Ecto neural progenitor cell (in vitro differentiated cells): ENCODE results near the gene DLG1.
A peak's percentile ranks its signal among the peaks of the same experiment; 100 is the strongest.

Experiments used
- DNase-seq: peaks from one replicate; pipeline ENCODE4 v3.0.0-alpha.2; 2018; ENCODE audit warnings: low spot score

The DLG1 gene

DNA sequence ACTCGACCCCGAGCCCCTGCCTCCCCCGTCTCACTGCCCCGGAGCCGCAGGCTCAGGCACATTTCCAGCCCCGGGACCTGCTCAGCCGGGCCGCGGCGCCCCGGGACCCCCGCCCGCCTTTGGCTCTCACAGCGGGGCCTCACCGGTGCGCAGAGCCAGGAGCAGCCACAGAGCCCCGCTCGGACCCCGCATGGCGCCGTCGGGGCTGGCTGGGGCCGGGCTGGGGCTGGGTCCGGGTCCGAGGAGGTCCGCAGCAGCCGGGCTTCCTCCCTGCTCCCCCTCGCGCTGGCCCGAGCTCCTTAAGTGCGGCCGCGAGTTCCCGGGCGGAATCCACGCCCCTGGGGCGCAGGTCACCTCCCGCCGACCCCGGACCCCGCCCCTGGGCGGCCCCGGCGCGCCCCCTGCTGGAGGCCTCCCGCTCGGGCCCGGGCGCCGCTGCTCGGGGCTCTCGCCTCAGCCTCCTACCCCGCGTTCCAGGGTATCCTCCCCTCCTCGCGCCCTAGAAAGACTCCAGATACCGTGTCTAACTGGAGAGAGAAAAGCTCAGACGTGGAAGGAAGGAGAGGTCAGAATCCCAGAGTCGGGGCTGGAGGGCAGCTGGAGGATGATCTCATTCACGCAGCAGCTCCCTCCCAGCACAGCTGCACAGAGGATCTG lies 268.8 kb downstream of the DLG1 start, which contains the start of gene MELTF:
MELTF (minus strand) TSS at position 307 of the 657 bp plus-strand sequence; CDS start at position 192, 115 bp downstream.
- DNase-seq, result peak; percentile 87

DNA sequence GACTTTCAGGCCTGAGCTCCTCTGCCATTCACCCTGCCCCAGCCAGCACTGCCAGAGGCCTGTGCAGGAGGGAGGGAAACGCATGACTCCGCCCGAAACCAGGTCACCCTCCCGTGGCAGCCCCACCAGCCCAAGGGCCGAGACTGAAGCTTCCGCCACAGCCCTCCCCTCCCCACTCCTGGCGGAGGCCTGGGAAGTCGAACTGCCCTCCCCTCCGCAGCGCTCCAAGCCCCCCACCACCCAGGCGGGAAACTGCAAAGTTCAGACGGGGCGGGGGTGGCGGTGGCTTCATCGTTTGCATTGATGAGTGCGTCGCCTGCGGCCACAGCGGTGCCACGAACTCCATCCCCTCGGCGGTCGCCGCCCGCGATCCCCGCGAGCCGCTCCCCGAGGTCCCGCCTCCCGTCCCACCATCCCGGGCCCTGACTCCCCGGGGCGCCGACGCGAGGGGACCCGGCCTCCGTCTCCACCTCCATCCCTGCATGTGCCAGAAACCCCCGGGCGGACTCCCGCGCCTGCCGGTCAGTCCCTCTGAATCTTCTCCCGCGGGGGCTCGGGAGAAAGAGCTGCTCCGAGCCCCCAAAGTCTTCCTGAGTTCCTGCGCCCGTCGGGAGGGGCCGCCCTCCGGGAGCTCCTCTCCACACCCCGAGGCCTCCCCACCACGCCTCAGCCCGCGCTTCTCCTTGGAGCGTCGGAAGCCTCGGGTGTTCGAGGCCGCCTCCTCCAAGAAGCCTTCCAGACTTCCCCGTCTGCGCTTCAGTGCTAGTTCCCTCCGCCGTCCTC lies 269.5 kb downstream of the DLG1 start:
- DNase-seq, result peak; percentile 61

DNA sequence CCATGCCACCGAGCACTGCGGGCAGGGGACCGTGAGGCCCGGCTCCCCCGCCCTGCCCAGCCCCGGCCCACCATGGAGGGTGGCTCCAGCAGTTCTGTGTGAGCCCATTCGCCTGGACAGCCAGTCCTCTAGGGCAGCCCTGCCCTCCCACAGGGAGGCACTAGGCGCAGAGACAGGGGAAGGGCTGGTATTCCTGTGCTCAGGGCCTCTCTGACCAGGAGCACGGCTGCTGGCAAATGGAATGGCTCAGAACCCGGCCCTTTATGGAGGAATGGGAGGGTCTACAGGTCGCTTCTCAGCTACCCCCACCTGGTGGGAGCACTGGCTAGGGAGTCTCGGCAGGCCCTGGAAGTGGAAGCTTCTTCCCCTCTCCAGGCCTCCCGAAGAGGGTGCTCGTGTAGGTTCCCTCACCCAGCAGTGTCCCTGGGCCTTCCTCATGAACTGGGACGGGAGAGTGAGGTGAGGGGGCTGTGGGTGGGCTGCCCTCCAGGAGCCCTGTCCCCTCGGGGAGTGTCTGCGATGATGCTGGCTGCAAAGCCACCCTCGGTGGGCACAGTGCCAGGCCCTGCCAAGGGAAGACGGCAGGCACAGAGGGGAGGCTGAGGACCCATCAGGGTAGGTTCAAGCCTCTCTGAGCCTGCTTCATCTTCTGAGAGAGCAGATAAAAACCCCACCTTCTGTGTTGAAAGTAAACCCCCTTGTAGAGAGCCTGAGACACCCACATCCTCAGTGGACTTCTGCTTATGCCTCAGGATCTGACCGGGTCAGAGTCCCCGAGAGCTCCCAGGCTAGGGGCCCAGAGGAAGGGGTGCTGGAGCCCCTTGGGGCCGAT lies 270.3 kb downstream of the DLG1 start:
- no peak for DNase-seq

DNA sequence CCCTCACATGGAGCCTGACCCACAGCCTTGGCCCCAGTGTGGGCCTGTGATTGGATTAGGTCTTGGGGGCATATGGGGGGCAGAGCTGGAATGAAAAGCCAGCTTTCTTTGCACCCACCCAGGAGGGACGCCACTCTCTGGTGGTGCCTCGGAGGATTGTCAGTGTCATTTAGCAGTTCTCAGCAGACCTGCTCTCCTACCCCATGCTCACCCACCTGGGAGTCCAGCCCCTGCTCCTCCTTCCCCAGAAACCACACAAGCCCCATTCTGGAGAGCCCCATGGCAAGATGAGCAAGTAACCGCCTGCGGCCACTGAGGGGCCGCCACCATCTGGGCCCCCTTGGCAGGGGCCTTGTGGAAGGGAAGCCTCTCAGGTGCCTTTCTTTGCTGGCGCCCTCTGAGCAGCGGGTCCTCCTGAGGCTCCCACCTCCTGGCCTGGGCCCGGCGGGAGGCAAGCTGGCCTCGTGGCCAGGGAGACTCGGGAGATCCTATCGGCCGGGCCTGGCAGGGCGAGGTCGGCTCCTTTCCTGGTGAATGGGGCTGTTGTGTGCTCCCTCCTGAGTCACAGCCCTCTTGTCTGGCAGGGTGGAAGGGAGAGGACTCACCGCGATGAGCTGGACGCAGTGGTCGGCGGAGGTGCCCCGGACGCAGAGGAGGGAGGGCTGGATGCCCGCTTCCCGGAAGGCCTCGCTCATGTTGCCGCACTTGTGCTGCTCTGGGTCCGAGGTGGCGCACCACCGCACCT lies 271.1 kb downstream of the DLG1 start:
- DNase-seq, result no peak

DNA sequence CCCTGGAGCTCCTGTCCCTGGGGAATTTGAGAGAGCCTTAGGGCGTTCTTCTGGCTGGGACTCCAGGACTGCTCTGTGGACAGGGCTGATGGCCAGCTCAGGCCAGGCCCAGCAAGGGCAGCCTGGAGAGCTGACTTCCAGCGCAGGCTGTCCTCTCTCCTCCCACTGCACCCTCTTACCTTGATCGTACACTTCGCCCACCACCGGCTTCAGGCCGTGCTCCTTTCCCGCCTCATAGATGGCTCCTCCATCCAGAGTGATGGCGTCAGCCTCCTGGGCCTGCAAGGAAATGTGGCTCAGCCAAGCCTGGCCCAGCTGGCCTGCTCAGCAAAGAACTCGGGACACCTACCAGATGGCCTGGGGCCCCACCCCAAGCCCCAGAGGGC lies 271.9 kb downstream of the DLG1 start:
- DNase-seq, result no peak

DNA sequence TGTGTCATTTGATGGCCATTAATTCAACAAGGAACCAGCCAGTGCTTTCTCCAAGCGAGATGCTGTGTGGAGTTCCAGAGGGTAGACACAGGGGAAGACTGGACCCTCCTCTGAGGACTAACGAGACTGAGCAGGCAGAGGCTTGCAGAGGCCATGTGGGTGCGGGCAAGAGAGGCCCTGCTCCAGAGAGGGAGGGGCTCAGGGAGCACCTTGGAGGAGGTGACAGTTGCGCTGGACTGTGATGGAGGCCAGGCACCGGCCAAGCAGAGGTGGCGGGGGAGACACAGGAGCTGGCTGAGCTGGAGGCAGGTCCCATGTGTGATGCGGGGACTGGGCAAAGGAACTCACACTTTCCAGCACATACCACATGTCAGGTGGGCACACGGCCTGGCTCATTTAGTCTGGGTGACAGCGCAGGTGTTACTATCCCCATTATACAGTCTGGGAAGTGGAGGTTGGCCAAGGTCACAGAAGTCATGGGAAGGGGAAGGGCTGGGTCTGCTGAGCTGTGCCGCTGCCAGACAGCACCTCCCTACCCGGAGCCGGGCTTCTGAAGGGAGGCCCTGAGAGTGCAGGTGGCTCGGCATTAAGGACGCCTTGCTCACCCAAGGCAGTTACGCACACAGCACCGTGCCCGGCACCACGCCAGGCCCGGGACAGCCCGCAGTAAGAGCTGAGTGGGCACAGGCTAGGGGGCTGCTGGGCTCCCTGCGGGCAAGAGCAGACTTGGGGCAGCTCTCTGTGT lies 272.5 kb downstream of the DLG1 start:
- no peak for DNase-seq

DNA sequence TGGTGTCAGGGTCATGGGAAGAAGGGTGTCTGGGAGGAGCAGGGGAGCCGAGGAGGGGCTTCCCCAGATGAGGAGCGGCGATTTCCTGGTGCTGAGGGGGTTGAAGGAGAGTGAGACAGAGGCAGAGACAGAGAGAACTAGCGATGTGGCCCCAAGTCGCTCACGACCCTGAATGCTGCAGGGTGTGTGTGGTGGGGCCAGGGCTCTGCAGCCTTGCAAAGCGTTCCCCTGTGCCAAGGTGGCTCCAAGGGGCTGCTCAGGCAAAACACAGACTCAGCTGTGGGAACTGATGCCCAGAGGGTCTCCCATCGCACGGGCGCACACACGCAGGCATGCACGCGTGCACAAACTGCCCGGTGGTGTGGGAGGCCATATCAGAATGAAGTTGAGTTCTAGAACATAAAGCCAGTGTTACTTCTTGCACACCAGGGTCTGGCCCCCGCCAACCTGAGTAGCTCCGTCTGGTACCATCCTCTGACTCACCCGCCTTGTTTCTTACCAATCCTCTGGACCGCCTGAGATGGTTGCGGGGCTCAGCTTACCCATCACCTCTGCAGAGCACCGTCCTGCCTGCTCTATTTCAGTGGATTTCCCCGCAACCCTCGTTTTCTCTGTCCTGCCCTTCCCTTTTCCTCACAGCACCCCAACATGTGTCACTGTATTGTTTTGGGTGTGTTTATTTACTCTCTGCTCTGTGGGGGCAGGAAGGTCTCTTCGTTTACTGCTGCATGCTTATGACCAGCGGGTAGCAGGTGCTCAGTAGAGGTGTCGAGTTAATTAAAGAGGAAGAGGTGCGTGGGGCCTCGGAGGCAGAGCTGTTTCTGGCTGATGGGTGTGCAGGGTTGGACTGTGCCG lies 273.3 kb downstream of the DLG1 start:
- no peak for DNase-seq

DNA sequence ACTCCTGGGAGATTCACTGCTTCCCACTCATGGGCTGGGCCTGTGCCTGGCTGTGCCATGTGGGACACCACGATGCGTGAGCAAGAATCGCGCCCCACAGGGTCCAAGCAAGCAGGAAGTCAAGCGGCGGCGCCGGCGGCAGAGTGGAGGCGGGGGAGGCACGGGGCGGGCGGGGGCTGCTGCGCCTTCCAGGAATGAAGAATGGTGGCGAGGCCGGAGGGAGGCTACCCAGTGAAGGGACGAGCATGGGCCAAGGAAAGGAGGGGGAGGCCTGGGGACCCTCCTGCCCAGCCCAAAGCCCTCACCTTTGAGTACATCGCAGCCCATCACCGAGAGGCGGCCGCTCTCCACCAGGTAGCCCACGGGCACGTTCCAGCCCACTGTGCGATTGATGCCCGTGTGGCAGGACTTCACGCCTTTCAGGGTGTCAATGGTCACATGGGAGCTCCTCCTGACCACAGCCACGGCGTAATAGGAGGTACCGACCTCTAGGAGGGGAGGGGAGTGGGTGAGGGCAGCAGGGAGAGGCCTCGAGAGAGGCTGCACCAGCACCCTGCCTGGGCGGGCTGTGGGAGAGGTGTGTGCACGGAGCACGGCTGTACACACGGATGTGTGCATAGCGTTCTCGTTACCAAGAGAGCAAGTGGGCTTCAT lies 274.3 kb downstream of the DLG1 start:
- DNase-seq, result no peak

DNA sequence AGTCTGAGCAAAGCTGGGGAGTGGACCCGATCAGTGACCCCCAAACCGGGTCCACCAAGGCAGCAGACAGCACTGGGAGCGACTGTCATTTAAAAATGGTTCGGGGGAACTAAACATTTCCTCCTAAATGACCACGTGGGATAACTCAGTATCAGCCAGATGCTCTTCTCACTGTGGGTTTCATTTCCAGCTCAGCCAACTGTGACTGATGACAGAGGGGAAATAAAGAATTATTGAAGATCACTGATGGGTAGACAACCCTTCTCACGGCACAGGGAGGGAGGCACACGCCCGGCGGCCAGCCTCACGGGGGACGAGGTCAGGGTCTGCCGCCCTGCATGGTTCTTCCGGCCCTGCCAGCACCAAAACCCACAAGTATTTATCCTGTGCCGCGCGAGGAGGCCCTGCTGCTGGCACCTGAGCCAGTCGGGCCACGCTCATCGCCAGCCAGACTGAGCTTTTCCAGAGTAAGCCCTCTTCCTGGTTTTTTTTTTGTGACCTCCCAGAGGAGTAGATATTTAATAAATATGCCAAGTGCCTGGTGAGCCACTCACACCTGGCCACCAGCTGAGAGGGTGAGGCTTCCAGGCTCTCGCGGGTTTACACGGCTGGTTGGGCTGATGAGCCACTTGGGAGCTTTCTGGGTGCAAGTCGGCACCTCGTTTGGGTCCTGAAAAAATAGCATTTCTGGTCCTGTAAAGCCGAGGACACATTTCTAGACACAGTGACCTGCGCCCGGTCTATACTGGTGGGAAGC lies 275.0 kb downstream of the DLG1 start:
- no peak for DNase-seq

DNA sequence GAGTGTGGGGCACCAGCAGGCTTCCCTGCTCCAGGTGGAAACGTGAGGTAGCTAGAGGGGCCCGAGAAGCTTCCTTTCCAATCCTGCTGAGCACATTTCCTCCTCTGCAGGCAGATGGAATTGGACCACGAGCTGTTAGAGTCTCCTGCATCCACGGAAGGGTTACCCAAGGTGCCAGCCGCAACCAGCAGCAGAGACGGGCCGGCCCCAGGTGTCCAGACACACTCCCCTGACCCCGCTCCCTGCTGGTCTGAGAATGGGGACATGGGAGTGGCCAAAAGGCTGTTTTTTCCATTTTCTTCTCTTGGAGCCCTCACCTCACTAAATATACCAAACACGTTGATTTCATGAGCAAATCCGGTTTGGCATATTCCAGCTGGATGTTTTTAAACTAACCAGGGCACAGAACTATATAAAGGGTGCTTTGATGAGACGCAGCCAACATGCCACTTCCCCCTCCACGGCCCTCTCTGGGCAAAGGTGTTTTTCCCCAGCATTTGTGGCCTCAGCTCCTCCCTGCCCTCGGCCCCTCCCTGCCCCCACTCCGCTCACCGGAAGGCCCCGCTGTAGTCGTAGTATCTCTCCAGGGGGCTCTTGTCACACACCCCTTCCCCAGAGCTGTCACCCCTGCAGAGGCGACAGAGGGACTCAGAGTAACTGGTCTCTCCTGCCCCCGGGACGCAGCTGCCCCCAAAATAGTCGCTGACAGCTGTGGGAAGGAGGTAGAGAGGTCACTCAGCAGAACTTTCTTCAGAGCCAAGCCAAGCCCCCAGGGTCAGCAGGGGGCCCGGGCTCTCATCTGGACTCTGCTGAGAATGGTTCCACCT lies 275.8 kb downstream of the DLG1 start:
- no peak for DNase-seq

DNA sequence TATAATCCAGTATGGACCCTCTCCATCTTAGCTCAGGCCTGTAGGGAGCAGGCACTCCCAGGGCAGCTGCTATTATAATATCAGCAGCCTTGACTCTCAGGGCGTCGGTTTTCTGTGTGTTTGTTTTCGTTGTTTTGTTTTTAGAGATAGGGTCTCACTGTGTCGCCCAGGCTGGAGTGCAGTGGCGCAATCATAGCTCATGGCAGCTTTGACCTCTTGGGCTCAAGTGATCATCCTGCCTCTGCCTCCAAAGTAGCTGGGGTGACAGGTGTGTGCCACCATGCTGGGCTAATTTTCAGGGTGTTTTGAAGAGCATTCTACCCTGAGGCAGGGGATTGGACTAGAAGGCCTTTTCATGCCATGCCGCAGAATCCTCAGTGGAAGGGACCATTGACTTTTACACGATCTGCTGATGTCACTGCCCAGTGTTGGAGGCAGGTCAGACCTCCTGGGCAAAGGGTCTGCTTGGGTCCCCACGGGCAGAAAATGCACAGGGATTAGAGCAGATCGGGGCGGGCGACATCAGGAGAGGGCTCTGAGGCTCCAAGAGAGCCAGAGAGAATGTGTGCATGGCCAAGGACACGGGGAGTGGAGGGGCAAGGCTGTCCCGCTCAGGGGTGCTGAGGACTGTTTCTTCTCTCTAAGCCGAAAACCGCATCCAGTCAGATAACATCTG lies 276.5 kb downstream of the DLG1 start:
- no peak for DNase-seq

DNA sequence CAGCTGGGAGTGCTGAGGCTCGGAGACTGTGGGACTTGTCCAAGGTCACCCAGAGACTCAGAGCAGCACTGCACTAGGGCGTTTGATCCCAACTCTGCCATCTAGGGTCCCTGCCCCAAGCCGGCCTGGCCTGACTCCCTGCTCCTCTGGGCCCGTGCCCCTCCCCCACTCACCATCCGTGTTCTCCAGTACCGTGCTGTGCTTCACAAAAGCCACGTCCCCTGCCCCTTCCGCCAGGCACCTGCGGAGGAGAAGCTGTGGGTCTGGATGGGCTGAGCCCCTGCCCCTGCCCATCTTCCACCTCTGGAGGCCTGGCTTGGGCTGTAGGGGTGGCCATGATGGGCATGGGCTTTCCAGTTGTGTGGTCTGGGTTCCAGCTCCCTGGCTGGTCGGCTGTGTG lies 277.2 kb downstream of the DLG1 start:
- DNase-seq, result peak; percentile 42

DNA sequence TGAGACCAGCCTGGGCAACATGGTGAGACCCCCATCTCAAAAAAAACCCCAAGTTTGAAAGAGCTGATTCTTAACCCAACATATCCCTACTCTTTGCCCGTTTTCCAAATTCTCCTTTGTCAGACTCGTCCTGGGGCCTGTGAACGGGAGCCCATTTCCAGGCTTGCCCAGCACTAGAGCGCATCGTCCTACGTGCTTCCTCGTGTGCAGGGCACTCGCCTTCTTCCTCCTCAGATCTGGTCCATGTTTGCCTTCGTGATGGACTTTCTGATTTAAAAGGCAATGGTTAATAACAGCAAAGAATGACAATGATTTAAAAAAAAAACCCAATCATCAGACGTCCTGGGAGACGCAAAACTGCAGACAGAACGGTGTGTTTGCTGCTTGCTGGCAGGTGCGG lies 278.9 kb downstream of the DLG1 start:
- DNase-seq, result no peak

DNA sequence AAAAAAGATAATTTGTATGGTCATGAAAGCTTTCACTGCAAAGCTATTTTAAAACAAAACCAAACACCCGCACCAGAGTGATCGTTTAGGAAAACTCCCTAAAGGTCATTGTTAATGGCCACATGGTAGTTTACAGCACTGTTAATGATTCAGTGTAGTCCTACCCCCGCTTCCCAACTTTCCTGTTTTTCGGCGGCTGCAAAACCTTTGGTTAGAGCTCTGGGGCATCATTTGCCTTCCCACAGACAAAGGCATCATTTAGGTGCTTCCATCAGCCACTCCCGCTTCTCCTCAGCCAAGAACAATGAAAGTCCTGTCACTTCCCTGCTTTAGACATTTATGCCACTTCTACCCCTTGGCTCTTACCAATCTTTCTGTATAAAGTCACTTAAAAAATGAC lies 279.4 kb downstream of the DLG1 start:
- DNase-seq, result no peak

DNA sequence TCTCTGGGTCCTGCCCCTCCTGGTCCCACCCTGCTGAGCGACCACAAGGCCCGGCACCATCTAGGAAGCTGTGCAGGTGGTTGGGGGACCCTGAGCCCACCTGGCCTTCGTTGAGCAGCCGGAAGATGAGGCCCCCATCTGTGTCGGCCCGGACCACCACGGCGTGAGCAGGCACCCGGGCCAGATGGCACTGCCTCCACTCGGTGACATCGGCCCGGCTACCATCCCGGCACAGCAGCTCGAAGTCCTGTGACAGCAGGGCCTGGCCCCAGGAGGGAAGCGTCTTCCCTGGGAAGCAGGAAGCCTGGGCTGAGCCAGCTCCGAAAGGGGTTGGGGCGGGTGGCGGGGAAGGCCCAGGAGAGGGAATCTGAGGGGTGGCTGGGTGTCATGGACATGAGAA lies 281.4 kb downstream of the DLG1 start:
- DNase-seq, result no peak

DNA sequence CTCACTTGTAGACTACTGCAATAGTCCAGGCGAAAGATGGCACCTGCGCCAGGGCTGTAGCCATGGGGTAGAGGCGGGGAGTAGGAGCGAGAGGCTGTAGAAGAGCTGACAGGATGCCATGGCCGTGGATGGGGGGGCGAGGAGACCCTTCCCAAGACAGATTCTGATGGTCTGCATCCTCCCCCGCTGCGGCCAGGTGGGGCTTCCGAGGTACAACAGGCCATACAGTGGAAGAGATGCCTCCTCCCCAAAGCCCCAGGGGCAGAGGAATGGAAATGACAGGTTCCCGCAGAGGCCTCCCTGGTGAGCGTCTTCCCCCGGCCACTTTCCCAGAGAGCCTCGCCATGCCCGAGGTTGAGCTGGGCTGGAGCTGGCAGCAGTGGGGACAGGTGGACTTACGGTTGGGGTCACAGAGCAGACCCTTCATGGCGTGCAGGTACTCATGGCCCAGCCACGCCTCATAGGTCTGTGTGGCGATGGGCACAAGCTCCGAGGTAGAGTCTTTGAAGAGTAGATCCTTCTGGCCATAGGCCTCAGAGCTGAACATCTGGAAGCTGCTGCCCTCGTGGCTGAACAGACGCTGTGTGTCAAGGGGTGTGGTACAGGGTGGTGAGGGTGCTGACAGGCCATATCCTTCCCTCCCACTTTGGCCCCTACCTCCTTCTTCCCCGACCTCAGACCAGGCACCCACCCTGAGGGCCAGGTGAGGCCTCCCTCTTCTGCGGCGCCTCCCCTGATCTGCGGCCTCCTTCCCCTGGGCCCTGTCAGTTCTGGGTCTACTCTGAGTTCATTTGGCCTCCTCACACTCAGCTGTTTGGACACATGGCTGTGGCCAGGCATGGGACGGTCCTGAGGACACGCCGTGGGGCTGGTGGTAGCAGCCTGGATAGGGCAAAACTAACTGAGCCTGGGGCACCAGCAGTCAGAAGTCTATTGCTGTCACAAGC lies 282.3 kb downstream of the DLG1 start:
- no peak for DNase-seq
